ENCODE measurements around the gene DNAH9.

DNAH9 gene

DNA sequence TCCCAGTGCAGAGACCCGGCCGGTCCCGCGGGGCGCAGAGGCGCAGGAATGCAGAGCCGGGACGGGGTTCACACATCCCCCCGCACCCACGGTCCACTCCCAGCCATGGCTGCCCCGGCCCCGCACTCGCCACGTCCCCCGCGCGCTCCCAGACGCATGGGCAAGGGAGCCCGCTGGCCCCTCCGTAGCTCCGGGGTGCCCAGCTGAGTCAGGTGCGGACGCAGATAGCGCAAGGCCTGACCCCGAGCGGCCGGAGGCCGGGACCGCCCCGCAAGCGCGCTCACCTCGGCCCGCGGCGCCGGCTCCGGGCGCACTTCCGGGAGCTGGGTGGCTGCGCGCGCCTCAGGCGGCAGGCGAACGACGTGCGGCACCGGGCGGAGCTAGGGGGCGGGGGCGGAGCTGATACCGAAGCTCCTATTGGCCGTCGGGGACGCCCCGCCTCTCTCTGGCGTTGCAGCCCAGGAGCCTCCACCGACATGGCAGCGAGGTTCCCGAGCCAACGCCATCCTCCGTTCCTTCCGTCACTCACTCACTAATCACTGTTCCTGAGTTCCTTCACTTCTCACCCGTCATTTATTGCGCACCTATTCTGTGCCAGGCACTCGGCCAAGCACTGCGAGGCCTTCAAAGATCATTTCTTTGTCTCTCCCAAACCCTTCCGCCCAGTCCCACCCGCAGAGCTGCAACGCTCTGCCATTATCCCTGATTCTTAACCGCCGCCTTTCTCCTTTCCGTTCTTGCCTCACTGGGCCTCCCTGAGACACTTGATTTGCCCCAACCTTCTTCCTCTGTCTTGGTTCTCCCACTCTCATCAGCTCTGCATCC lies 399.1 kb downstream of the DNAH9 start, which contains the start of gene ZNF18:
Gene ZNF18 (minus strand): TSS at position 329 of the 825 bp plus-strand sequence. CDS start 4,646 bp downstream, outside the sequence.
- DNase-seq, result peak; percentile 98

DNA sequence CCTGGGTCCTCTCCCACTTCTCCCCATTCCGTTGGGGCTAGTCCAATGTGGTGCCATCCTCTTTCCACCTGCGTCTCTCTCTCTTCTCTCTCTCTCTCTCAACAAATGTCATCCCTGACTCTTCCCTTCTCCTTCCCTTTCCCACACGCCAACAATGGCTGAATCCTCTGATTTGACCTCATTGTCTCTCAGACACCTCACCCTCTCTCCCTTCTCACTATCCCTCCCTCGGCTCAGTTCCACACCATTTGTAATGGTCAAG lies 399.6 kb downstream of the DNAH9 start:
- no peak for DNase-seq

DNA sequence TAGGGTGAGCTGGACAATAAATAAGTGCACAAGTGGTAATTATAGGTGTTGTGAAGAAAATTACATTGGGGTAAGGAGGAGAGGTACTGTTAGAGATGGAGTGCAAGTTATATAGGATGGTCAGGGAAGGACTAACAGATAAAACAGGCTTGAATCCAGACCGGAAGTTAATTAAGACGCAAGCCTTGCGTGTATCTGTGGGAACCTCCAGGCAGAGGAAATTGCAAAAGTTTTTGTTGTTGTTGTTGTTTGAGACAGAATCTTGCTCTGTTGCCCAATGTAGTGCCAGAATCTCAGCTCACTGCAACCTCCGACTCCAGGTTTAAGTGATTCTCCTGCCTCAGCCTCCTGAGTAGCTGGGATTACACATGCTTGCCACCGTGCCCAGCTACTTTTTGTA lies 401.4 kb downstream of the DNAH9 start:
- DNase-seq, result peak; percentile 33

DNA sequence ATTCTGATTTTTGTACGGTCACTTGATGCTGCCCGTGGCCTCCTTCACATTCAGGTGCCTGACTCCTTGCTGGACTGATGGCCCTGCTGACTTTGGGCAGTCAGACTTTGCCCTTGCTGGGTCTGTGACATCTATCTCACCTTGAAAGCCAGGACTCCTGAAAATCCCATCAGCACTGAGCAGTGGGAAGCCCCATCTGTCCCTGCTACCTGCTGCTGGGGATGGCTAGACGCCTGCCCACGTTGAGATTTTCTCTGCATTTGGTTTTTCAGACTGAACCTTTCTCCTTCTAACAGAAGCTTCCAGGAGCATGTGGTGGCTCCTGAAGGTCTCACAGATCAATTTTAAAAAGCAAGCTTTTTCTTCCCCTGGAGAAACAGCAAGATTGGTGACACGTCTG lies 409.2 kb downstream of the DNAH9 start:
- DNase-seq, result no peak

Measured in suppressor macrophage treated with lipopolysaccharide for 4 hours (primary cell).